GM21515 (cell line): ENCODE results near the gene ADAMTSL4.

ENCODE experiments used
- ATAC-seq: cut with Tn5 transposase; IDR thresholded peaks from one replicate; pipeline ENCODE4 v1.9.1; 2021; ENCODE audit not compliant: unreplicated experiment

ADAMTSL4 gene

DNA sequence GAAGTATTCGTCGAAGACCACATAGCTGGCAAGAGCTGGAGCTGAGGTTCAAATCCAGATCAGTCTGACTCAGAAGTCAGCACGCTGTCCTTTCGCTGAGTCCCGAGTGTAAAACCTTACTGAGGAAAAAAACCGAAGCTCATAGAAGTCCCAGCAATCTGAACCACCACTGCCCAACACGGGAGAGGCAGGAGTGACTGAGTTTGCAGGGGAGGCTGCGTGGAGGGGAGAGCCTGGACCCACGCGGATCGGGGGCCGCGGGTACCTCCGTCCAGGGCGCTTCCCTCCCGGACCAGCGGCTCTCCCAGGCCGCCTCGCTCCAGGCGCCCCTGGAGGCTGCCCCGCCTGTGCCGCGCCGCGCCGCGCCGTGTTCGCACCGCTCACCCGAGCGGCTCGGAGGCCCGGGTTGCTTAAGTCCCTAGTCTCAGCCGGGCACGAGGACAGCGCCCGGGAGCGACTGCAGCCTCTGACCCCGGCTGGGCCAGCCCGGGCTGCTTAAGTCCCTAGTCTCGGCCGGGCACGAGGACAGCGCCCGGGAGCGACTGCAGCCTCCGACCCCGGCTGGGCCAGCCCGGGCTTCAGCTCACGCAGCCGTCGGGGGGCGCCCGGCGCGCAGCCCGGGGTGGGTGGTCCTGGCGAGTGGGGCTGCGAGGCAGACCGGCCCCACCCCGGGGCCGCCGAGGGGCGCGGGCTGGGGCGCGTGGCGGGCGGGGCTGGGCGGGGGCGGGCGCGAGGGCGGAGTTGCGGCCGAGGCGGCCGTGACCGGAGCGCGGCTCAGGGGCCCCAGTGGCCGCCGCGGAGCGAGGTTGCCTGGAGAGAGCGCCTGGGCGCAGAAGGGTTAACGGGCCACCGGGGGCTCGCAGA, at the start of gene ADAMTSL4:
Gene ADAMTSL4 (plus strand): TSS at position 777 of the 864 bp plus-strand sequence. CDS start 2,881 bp downstream, outside the sequence.
- no peak for ATAC-seq

GRCh38 chr1:150505431-150505830, 43.8 kb upstream of the ADAMTSL4 start:
- ATAC-seq = no peak

DNA sequence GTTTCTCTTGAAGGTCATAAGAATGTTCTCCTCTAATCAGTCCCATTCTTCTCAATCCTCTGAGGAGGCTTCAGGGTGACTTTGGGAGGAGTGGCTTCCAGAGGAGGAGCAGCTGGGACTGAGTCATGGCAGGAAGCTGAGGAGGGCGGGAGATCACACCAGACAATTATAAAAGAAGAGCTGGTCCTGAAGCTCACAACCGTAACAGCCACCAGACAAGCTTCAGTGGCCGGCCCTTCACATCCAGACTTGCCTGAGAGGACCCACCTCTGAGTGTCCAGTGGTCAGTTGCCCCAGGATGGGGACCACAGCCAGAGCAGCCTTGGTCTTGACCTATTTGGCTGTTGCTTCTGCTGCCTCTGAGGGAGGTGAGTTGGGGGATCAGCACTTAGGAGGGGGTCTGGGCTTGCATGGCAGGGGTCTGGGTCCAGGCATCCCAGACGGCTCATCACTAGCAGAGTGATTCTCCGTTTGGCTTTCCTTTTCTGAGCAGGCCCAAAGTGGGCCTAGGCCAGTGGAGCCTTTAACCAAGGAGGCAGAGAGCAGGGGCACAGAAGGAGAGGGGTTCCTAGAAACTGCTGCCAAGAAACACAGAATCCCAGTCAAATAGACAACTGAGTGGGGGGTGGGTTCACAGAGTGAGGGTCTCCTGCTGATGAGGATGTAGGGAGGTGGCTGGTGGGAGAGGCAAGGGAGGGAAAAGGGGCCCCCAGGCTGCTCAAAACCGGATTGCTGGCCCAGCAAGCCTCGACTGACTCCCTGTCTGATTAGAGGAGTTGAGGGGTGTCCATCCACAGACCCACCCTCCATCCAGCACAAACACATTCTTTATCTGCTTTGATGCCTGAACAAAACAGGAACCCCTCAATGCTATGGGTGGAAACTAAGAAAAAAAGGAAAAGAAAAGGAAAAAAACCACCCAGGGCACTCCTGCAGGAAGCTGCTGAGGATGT, 41.0 kb upstream of the ADAMTSL4 start, which contains the start of gene ECM1:
Gene ECM1 (plus strand): TSS at position 198 of the 953 bp plus-strand sequence. CDS start 101 bp downstream, at position 299.
- no peak for ATAC-seq

- ATAC-seq = no peak
Observed at GRCh38 chr1:150508982-150509381, 40.2 kb upstream of the ADAMTSL4 start.

DNA sequence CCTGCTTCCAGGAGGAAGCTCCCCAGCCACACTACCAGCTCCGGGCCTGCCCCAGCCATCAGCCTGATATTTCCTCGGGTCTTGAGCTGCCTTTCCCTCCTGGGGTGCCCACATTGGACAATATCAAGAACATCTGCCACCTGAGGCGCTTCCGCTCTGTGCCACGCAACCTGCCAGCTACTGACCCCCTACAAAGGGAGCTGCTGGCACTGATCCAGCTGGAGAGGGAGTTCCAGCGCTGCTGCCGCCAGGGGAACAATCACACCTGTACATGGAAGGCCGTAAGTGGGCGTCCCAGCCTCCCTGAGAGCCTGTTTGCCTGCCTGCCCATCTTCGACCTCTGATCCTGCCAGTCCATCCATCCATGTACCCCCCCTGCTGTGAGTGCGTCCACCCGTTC, 37.7 kb upstream of the ADAMTSL4 start:
- no peak for ATAC-seq

- no peak for ATAC-seq
Observed at GRCh38 chr1:150511985-150512660, 37.1 kb upstream of the ADAMTSL4 start.

DNA sequence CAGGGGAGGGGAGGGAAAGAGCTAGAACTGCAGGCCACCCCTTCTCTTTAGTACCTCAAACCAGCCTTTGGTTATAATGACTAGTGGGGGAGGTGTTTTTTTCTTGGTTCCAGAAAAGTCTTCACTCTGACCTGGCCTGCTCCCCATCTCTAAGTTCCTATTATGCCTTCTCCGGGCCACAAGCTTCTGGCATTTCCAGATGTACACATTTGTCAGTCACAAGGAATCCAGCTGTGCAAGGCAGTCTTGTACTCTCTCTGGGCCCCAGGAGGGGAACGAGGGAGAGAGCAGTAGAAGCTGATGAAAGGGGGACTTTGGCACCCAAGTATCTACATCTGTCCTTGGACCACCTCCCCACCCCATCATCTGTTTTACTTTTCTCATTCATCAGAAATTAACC, 36.4 kb upstream of the ADAMTSL4 start:
- no peak for ATAC-seq

DNA sequence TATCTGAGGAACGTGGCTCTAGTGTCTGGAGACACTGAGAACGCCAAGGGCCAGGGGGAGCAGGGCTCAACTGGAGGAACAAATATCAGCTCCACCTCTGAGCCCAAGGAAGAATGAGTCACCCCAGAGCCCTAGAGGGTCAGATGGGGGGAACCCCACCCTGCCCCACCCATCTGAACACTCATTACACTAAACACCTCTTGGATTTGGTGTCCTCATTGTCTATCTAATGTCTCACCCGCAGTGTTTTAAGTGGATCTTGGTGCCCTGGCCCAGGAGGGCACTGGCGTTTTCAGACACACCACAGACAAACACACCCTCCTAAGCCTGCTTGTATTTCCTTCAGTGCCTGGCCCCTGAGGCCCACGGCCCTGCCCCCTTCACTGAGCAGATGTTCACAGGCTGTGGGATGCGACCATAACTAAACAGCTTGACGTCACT, 35.8 kb upstream of the ADAMTSL4 start:
- ATAC-seq = no peak

DNA sequence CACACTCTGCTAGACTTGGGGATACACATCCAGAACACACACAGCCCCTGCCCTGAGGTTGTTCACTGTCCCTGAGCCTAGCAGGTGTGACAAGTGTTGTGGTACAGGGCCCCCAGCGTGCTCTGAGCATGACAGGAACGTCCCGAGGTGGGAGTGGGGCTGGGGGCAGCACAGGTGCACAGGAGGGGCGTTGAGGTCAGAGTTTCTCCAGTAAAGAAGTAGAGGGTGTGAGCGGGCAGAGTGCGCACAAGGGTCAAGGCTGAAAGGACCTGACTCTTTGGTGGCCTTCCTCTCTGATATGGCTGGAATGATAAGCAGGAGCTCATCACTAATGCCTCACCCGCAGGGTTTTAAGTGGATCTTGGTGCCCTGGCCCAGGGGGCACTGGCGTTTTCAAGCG, 34.9 kb upstream of the ADAMTSL4 start:
- no peak for ATAC-seq

GRCh38 chr1:150514913-150515327, 34.3 kb upstream of the ADAMTSL4 start:
- no peak for ATAC-seq

- ATAC-seq = peak; percentile 91
Observed at GRCh38 chr1:150515328-150516049, 33.7 kb upstream of the ADAMTSL4 start, which contains the start of gene FALEC. TSS of gene FALEC (plus strand) at chr1:150515752.

DNA sequence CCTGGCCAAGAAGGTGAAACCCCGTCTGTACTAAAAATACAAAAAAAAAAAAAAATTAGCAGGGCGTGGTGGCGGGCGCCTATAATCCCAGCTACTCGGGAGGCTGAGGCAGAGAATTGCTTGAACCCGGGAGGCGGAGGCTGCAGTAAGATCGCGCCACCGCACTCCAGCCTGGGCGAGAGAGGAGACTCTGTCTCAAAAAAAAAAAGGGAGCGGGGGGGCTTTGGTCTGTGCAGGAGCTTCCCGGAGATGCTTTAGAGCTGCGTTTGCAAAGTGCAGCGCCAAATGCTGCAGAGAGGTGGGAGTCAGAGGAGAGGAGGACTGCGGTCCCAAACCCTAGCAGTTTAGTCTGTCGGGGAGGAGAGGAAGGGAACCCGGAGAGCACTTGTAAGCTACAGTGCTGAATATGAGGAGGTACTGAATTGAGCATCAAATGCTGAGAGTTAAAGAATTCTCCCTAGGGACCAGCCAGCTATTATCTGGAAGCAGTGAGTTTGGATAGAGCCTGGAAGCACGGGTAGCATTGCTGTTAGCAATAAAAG, 33.1 kb upstream of the ADAMTSL4 start:
- ATAC-seq = no peak

DNA sequence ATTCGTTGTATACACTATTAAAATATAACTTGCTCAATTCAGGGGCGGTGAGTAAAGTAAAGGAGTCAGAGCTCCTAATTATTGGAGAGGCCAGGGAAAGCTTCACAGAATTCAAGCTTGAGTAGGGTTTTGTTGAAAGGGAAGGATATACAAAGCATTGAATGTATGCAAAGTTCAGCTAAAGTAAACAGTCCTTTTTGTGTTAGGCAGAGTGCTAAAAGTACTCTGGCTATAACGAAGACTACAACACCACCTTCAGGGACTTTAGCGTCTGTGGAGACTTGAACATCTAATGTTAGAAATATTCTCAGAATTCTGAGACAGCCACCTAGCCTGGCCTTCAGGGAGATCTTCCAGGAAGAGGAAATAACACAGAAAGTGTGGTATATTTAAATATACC, 32.6 kb upstream of the ADAMTSL4 start:
- no peak for ATAC-seq

- ATAC-seq = no peak
Observed at GRCh38 chr1:150521196-150521968, 27.8 kb upstream of the ADAMTSL4 start.

DNA sequence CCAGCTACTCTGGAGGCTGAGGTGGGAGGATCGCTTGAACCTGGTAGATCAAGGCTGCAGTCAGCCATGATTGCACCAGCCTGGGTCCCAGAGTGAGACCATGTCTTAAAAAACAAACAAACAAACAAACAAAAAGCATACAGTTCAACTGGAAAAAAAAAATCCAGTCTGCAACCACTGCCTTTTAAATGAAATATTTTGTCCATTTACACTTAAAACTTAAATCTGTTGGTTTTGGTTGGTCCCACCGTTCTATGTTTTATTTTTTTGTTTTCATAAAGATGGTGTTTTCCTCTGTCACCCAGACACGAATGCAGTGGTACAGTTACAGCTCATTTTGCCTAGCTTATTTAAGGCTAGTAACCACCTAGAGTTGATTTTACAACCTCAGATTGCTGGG, 23.9 kb upstream of the ADAMTSL4 start:
- no peak for ATAC-seq

- no peak for ATAC-seq
Observed at GRCh38 chr1:150528196-150528595, 21.0 kb upstream of the ADAMTSL4 start.

DNA sequence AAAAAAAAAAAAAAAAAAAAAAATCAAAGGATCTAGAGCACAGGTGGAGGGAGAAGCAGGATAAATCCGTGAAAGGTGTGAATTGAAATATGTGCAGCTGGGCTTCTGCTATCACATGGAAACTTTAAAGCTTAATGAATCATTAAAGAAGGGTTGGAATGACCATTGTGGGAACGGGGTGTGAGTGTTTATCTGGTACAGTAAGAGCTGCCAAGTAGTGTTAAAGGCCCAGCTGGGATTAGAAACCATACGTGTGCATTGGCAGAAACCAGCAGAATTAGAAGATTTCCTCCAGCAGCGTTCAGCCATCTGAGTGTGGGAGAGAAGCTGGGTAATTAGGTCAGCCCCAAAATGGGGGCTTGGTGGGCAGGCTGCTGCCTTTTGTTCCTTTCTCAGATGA, 20.2 kb upstream of the ADAMTSL4 start:
- ATAC-seq = no peak

DNA sequence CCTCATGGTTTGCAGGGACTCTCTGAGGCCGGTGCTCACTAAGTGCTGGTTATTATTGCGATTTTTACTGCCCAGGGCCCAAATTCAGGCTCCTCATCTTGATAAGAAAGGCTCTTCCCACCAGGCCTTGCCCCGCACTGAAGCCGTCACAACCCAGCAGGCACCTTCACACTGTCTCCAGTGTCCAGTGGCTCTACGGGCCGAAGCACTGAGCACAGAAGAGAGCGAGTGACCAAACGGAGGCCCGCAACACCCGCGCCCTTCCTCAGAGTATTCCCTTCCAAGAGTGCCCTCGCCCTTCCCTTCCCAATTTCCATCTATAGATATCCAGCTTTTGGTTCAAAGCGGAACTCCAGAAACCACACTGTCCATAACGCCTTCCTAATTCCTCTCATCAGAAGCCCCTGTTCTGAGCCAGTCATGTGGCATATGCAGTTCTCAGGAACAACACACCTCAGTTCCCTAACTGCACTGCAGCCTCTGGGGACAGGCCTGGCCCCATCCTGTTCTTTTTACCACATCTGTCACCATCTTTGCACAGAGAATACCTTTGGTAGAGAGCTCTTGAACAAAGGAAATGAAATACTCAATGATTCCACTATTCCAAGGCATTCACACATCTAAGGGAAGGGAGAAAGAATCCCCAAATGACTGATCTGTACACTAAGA, 18.6 kb upstream of the ADAMTSL4 start:
- no peak for ATAC-seq

GRCh38 chr1:150532860-150533259, 16.3 kb upstream of the ADAMTSL4 start:
- ATAC-seq = no peak
